NCI-H1694 (cell line): ENCODE measurements around the gene STARD3NL.
"Not testable (repeated sequence)": the region's sequence is repeated elsewhere in the genome, so short reads cannot be mapped to it uniquely, and the experiment has no call there.

Experiments used
- DNase-seq: peaks from one replicate; lab custom pipeline; 2025; lab: John Stamatoyannopoulos, UW

STARD3NL gene

DNA sequence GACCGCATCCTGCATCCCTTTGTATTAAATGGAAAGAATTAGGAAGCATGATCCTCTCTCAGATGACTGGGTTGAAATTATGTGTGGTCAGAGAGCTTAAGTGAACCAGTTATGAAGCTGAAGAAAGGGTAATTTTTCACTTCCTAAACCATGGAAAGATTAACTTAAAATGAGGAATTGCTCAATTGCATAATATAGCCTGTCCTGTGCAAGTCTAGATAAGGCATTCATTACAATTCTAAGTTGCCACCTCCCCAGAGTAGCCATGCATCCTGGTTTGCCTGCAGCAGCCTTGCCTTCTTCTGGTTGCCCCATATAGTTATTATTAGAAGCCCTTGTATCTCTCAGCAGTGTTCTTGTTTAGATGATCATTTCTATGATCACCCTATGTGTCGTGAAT, 45.3 kb downstream of the STARD3NL start:
- no peak for DNase-seq

DNA sequence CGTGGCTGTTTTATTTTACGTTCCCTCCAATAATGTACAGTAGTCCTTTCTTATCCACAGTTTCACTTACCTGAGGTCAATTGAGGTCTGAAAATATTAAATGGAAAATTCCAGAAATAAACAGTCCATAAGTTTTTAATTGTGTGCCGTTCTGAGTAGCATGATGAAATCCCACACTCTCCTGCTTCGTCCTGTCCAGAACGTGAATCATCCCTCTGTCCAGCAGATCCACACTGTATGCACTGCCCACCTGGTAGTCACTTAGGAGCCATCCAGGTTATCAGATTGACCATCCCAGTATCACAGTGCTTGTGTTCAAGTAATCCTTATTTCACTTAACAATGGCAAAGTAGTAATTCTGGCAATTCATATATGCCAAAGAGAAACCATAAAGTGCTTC, 46.3 kb downstream of the STARD3NL start:
- DNase-seq = no peak

DNA sequence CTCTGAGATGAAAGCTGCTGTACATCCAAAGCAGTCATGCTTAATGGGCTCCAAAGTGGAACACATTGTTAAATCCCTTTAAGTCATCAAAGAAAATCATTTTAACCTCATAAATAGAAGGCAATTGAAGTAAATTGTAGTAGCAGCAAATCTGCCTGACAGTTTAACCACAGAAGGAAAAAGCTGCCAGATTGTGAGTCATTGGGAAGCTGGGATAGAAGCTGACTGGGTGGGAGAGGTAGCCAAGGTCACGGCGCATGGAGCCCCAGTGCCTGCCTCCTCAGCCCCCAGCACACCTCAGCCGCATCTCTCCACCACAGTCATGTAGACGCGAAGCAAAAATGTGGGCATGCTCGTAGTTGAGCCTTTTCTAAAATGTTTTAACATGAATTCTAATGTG, 51.3 kb downstream of the STARD3NL start:
- no peak for DNase-seq

DNA sequence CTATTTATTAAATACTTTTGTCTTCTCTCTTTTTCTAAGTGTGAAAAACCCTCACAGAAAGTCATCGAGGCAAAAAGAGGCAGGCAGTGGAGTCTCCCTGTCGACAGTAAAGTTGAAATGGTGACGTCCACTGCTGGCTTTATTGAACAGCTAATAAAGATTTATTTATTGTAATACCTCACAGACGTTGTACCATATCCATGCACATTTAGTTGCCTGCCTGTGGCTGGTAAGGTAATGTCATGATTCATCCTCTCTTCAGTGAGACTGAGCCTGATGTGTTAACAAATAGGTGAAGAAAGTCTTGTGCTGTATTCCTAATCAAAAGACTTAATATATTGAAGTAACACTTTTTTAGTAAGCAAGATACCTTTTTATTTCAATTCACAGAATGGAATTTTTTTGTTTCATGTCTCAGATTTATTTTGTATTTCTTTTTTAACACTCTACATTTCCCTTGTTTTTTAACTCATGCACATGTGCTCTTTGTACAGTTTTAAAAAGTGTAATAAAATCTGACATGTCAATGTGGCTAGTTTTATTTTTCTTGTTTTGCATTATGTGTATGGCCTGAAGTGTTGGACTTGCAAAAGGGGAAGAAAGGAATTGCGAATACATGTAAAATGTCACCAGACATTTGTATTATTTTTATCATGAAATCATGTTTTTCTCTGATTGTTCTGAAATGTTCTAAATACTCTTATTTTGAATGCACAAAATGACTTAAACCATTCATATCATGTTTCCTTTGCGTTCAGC, 52.0 kb downstream of the STARD3NL start:
- DNase-seq = no peak

DNA sequence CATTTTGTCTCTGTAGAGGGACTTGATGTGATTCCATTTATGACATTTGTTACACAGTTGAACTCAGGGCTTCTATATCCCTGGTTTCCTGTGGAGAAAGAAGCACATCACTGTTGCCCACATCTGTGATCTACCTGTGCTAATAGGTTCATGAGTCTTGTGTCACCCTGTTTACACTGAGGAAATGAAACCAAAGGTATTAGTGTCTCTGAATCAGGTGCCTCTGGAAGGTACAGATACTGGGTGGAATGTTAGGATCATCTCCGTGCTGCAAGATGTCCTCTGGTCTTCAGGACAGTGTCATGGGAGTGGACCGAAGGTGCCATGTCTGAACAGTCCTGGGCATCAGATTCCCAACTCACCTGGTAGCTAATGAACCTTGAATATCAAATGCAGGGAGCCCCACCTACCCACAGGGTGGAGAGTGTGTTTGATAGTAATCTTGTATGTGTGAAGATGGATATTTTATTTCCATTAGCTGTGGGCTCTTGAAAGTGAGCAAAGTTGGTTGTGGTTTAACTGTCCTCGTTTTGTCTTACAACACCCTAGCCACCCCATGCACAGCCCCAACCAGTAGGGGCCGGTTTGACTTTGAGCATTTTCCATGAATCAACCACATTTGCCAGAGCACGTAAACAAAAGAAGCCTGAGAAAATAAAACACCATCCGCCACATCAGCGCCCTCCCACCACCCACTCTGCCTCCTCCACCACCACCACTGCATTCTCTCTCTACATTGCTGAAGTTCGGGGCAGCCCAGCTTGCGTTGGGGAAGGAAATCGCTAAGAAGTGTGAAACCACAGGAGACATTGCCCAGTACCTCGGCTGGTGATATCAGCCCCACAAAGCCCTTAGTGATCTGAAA, 54.7 kb downstream of the STARD3NL start:
- DNase-seq = no peak

DNA sequence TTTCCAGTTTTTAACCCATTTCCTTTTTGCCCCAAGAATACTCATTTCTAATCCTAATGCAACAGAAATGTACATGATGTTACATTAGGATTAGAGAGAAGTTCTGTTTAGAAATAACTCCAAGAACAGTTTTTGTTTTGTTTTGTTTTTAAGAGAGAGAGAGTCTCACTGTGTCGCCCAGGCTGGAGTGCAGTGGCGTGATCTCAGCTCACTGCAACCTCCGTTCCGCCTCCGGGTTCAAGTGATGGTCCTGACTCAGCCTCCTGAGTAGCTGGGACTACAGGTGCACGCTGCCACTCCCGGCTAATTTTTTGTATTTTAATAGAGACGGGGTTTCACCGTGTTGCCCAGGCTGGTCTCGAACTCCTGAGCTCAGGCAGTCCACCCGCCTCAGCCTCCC, 56.7 kb downstream of the STARD3NL start:
- DNase-seq = not testable (repeated sequence)

DNA sequence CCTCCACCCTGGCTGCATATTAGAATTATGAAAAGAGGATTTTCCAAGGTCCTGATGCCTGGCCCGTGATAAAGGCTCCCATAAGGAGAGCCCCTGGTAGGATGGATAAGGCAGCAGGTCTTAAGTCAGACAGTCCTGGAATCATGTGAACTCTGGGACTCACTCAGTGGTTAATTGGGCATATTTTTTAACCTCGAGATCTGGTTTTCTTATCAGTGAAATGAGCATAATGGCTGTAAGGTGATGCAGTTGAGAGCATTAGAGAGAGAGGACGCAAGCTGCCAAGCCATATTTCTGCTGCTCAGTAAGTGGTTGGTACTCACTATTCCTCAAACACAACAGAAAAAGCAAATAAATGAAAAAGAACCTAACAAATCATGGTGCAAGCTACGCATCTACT, 57.6 kb downstream of the STARD3NL start:
- DNase-seq = no peak

DNA sequence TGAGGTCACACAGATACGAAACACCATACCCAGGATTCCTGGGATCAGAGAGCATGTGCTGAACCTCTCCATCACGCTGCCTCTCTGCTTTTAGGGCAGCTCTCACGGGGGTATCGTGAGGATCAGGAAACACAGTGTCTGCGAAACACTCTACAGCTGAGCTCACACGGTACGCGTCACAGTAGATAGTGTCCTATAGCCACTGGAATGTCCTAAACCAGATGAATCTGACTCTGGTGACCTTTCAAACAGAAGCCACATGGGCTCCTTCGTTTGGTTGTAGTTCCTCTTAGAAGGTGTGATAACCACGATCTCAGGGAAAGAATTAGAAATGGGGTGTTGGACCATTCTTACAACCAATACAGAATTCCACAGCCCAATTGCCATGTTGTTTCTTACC, 61.1 kb downstream of the STARD3NL start:
- not testable (repeated sequence) for DNase-seq

DNA sequence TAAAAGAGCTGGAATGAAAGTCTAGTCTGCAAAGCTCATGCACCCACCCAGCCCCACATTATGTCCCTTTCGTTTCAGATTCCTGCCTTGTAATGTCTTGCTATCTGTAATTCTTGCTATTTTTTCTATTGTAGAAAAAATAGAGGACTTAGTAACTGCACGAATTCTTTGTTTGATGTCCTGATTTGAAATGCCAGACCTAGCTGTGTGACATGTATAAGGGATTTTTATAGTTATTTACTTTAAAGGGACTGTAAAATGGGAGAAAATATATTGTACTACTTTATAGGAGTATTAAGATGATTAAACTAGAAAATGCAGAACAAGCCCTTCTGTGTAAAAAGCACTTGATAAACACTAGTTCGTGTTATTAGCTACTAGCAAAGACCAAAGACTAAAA, 63.0 kb downstream of the STARD3NL start:
- DNase-seq = no peak

DNA sequence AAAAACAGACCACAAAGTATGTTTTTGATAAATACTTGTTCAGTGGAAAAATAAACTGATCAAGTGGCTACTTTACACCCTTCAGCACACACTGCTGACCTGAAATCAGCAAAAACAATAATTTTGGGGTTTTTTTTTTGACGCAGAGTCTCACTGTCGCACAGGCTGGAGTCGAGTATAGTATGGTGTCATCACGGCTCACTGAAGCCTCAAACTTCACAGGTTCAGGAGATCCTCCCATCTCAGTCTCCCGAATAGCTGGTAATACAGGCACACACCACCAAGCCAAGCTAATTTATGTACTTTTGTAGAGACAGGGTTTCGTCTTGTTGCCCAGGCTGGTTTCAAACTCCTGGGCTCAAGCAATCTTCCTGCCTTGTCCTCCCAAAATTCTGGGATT, 64.8 kb downstream of the STARD3NL start:
- DNase-seq = no peak

DNA sequence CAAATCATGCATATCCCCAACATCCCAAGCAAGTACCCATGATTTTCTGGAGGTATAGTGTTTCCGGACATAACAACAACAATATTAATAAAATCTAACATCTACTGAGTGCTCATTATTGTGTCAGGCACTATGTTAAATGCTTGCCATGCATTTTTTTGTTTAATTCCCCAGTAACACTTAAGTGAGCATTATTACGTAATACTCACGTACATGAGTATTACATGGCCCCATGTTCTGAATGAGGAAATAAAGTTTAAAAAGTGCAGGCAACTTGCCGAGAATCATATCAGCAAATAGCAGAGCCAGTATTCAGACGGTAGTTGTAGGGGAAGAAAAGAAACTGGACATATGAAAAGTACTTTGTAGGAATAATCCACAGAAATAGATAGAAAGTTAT, 65.3 kb downstream of the STARD3NL start:
- not testable (repeated sequence) for DNase-seq

DNA sequence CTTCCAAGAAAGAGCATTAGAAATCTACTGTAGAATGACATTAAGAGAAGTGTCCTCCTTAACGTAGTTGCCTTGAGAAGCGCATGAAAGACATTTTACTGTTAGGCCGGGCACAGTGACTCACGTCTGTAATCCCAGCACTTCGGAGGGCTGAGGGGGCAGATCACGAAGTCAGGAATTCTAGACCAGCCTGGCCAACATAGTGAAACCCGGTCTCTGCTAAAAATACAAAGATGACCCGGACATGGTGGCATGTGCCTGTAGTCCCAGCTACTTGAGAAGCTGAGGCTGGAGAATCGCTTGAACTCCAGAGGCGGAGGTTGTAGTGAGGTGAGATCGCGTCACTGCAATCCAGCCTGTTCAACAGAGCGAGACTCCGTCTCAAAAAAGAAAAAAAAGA, 66.5 kb downstream of the STARD3NL start:
- DNase-seq = no peak

DNA sequence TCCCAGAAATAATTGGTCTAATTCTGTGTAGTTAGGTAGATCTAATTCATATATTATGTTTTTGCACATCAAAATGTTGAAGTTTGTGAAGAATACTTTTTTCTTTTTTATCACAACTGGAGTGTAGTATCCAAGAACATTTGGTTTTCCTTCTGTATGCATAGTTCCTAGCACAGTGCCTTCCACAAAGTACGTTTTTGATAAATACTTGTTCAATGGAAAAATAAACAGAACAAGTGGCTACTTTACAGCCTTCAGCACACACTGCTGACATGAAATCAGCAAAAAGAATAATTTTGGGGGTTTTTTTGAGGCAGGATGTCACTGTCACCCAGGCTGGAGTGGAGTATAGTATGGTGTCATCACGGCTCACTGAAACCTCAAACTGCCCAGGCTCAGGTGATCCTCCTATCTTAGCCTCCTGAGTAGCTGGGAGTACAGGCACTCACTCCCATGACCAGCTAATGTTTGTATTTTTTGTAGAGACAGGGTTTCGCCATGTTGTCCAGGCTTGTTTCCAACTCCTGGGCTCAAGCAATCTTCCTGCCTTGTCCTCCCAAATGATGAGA, 67.4 kb downstream of the STARD3NL start:
- no peak for DNase-seq

DNA sequence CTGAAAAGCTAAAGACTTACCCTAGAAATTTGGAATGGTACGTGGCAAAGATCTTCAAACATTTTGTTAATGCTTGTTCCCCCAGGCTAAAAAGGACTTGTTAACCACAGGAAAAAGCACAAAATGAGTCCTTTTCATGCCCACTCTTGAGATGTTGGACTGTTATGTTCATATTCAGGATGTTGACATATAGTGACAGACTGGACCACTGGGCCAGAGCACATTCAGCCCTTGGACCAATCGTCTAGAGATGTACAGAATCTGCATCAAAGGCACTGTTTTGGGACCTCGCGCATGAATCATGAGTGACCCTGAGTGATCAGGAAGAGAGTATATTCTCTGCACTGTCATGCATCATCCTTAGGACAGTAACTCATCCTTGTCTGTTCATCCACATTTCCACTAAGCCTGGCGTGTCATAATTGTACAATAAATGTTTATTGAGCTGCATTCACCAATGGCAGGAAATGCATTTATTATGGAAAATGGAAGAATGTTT, 70.1 kb downstream of the STARD3NL start:
- no peak for DNase-seq

DNA sequence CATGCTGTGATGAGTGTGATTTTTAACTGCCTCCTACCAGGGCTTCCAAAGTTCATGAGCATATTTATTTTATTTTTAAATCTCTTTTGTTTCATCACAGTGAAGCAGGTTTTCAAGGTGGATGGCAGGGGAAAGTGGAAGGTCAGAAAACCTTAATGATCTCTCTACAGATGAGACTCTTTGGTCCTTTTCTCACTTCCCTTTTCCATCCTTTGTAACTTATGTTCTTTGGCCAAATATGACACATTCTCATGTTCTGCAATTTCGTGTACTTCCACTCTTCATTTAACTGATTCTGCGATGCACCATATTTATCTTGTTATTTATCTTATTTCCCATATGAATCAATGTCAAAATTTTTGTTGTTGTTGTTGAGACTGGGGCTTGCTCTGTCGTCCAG, 71.8 kb downstream of the STARD3NL start:
- DNase-seq = not testable (repeated sequence)

DNA sequence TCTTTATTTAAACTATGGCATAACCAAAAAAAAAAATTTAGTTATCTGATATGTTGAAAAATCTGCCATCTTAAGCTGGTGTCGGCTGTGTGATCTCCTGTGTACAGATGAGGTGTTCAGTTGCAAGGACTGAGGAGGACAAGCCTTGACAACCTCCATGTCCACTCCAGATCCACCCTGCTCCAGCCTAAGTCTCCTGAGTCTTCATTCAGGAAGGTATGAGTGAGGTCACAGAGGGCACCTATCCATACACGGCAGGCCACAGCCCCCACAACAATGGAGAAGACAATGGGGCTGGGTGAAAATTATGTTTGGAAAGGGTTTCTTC, 79.3 kb downstream of the STARD3NL start:
- DNase-seq = no peak

DNA sequence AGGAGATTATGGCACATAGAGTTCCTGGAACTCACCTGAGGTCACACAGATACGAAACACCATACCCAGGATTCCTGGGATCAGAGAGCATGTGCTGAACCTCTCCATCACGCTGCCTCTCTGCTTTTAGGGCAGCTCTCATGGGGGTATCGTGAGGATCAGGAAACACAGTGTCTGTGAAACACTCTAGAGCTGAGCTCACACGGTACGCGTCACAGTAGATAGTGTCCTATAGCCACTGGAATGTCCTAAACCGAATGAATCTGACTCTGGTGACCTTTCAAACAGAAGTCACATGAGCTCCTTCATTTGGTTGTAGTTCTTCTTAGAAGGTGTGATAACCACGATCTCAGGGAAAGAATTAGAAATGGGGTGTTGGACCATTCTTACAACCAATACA, 81.1 kb downstream of the STARD3NL start:
- not testable (repeated sequence) for DNase-seq

DNA sequence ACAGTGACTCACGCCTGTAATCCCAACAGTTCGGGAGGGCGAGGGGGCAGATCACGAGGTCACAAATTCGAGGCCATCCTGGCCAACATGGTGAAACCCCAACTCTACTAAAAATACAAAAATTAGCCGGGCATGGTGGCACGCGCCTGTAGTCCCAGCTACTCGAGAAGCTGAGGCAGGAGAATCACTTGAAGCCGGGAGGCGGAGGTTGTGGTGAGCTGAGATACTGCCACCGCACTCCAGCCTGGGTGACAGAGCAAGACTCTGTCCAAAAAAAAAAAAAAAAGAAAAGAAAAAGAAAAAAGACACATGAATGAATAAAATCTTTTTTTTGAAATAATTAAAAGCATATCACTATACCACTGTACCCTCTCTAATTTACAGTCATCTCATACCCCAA, 83.6 kb downstream of the STARD3NL start:
- not testable (repeated sequence) for DNase-seq

DNA sequence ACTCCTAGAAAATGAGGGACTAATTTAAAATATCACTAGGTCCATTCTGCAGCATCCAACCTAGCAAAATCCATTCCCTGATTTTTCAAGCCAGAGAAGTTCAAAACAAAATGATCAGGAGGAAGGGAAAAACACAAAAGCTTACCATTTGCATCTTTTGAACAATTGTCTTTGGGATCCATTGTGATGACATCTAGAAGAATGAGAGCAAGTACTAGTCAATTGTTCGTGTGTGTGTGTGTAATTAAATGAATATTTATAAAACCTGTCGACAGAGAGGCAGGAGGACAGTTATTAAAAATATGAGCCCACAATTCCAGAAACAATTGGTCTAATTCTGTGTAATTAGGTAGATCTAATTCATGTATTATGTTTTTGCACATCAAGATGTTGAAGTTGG, 84.0 kb downstream of the STARD3NL start:
- DNase-seq = not testable (repeated sequence)

DNA sequence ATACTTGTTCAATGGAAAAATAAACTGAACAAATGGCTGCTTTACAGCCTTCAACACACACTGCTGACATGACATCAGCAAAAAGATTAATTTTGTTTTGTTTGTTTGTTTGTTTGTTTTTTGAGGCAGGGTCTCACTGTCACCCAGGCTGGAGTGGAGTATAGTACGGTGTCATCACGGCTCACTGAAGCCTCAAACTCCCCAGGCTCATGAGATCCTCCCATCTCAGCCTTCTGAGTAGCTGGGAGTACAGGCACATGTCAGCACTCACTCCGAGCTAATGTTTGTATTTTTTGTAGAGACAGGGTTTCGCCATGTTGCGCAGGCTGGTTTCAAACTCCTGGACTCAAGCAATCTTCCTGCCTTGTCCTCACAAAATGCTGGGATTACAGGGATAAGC, 84.5 kb downstream of the STARD3NL start:
- no peak for DNase-seq

DNA sequence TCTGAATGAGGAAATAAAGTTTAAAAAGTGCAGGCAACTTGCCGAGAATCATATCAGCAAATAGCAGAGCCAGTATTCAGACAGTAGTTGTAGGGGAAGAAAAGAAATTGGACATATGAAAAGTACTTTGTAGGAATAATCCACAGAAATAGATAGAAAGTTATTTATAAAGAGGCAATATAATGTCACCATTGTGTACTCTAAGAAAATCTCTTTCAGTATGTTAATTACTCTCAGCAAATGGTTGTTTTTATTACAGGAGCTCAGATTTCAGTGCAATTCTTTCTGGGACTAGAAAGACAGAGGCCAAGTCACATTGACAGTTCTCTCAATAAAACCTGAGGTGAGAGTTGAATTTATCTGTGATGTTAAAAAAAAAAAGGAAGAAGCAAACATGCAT, 85.2 kb downstream of the STARD3NL start:
- DNase-seq = not testable (repeated sequence)

DNA sequence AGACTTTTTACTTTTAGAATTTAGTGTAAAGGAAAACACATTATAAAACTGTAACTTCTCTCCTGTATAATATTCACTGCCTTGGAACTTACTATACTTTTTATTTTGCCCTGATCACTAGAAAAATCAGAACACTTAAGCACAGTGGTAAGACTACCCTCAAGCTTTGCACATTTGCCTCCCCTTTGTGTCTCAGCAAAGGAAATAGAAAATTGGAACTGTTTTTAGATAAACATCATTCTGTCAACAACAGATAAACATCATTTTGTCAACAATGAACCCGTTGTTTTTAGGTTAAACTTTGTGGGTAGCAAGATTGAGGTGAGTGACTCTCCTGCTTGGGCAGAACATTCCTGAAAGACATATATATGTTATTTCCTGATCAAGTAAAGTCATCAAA, 86.6 kb downstream of the STARD3NL start:
- not testable (repeated sequence) for DNase-seq

DNA sequence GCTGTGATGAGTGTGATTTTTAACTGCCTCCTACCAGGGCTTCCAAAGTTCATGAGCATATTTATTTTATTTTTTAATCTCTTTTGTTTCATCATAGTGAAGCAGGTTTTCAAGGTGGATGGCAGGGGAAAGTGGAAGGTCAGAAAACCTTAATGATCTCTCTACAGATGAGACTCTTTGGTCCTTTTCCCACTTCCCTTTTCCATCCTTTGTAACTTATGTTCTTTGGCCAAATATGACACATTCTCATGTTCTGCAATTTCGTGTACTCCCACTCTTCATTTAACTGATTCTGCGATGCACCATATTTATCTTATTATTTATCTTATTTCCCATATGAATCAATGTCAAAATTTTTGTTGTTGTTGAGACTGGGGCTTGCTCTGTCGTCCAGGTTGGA, 87.9 kb downstream of the STARD3NL start:
- DNase-seq = not testable (repeated sequence)
